ENCODE data around the gene FOXO1. TPM values are rescaled to one million over a fixed set of nuclear protein-coding genes. Genes with fewer than 3 reads are reported as not detected.
A peak's percentile ranks its signal among the peaks of the same experiment; 100 is the strongest.

The FOXO1 gene
- total and polyA plus RNA-seq, 9 of the 15 experiments (the other 6 are each of a cell fraction or from before 2014, with no cell fraction given), result 0.04 to 0.73 (median 0.20) TPM

DNA sequence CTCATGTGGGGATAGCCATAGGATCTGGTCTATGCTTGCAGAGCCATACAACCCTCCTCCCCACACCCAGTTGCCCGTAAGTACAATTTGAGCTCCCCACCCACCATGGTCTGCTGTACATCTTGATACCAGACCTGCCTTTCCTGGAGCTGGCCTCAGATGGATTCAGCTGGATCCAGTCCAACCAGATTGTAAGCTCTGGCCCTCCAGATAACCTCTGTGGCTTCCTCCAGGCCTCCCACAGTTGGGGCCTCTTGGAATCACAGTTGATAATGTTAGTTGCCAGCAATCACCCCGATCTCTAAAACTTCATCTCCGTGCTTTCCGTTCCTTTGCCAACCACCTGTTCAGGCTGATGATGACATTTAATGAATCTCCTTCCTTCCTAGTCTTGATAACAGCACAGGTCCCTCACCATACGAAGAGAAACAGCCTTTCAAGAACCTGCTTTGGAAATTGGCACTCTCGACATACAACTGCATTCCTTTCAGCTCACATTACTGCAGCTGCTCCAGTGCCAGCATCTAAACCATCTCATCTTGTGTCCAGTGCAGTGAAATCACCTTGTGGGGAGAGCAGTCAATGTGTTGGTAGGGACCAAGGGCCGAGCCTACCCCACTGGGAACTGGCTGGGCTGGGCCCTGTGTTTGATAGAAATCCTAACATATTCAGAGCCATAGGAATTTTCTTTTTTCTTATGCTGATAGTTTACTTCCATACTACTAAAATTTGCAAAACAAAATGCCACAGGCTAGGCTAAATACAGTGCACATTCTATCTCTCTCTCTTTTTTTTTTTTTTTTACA is 15.1 kb upstream of the FOXO1 start (continued):
- TF ChIP-seq CXXC5 (CRISPR knock-in tag; IDR thresholded peaks at IDR 0.05), result no peak; the same call in 1 of the 2 replicates
- peak; percentile 85 for TF ChIP-seq ARID1B (IDR thresholded peaks at IDR 0.05)
- TF ChIP-seq, protein P1, sequence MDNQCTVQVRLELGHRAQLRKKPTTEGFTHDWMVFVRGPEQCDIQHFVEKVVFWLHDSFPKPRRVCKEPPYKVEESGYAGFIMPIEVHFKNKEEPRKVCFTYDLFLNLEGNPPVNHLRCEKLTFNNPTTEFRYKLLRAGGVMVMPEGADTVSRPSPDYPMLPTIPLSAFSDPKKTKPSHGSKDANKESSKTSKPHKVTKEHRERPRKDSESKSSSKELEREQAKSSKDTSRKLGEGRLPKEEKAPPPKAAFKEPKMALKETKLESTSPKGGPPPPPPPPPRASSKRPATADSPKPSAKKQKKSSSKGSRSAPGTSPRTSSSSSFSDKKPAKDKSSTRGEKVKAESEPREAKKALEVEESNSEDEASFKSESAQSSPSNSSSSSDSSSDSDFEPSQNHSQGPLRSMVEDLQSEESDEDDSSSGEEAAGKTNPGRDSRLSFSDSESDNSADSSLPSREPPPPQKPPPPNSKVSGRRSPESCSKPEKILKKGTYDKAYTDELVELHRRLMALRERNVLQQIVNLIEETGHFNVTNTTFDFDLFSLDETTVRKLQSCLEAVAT (IDR thresholded peaks at IDR 0.05), result peak in 1 of 2 experiments; percentile 44; a peak in 1 of 4 replicates
- no peak for TF ChIP-seq KAT7 (CRISPR knock-in tag; IDR thresholded peaks at IDR 0.05; ENCODE audit: borderline replicate concordance)
- no peak for TF ChIP-seq ZNF165 (CRISPR knock-in tag; IDR thresholded peaks at IDR 0.05; ENCODE audit: borderline replicate concordance)
- no peak for TF ChIP-seq ZNF583 (CRISPR knock-in tag; IDR thresholded peaks at IDR 0.05)
- no peak for TF ChIP-seq SP2 (IDR thresholded peaks at IDR 0.05; ENCODE audit: extremely low read depth, low read depth, low read length, poor library complexity, severe bottlenecking)
- TF ChIP-seq TAF9B (IDR thresholded peaks at IDR 0.05; ENCODE audit: partially characterized antibody), result no peak
- peak; percentile 88 for TF ChIP-seq HMG20A (CRISPR knock-in tag; conservative IDR thresholded peaks at IDR 0.05)
- TF ChIP-seq, protein P2, sequence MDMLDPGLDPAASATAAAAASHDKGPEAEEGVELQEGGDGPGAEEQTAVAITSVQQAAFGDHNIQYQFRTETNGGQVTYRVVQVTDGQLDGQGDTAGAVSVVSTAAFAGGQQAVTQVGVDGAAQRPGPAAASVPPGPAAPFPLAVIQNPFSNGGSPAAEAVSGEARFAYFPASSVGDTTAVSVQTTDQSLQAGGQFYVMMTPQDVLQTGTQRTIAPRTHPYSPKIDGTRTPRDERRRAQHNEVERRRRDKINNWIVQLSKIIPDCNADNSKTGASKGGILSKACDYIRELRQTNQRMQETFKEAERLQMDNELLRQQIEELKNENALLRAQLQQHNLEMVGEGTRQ (CRISPR knock-in tag; IDR thresholded peaks at IDR 0.05), result no peak
- TF ChIP-seq, protein P3, sequence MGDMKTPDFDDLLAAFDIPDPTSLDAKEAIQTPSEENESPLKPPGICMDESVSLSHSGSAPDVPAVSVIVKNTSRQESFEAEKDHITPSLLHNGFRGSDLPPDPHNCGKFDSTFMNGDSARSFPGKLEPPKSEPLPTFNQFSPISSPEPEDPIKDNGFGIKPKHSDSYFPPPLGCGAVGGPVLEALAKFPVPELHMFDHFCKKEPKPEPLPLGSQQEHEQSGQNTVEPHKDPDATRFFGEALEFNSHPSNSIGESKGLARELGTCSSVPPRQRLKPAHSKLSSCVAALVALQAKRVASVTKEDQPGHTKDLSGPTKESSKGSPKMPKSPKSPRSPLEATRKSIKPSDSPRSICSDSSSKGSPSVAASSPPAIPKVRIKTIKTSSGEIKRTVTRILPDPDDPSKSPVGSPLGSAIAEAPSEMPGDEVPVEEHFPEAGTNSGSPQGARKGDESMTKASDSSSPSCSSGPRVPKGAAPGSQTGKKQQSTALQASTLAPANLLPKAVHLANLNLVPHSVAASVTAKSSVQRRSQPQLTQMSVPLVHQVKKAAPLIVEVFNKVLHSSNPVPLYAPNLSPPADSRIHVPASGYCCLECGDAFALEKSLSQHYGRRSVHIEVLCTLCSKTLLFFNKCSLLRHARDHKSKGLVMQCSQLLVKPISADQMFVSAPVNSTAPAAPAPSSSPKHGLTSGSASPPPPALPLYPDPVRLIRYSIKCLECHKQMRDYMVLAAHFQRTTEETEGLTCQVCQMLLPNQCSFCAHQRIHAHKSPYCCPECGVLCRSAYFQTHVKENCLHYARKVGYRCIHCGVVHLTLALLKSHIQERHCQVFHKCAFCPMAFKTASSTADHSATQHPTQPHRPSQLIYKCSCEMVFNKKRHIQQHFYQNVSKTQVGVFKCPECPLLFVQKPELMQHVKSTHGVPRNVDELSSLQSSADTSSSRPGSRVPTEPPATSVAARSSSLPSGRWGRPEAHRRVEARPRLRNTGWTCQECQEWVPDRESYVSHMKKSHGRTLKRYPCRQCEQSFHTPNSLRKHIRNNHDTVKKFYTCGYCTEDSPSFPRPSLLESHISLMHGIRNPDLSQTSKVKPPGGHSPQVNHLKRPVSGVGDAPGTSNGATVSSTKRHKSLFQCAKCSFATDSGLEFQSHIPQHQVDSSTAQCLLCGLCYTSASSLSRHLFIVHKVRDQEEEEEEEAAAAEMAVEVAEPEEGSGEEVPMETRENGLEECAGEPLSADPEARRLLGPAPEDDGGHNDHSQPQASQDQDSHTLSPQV (IDR thresholded peaks at IDR 0.05), result no peak
- no peak for TF ChIP-seq NR4A1 (CRISPR knock-in tag; IDR thresholded peaks at IDR 0.05)
- no peak for TF ChIP-seq NR4A1 (tag; IDR thresholded peaks at IDR 0.05)
- TF ChIP-seq, protein P4, sequence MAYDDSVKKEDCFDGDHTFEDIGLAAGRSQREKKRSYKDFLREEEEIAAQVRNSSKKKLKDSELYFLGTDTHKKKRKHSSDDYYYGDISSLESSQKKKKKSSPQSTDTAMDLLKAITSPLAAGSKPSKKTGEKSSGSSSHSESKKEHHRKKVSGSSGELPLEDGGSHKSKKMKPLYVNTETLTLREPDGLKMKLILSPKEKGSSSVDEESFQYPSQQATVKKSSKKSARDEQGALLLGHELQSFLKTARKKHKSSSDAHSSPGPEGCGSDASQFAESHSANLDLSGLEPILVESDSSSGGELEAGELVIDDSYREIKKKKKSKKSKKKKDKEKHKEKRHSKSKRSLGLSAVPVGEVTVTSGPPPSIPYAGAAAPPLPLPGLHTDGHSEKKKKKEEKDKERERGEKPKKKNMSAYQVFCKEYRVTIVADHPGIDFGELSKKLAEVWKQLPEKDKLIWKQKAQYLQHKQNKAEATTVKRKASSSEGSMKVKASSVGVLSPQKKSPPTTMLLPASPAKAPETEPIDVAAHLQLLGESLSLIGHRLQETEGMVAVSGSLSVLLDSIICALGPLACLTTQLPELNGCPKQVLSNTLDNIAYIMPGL (CRISPR knock-in tag; IDR thresholded peaks at IDR 0.05), result no peak
- no peak for TF ChIP-seq SNRNP70 (optimal IDR thresholded peaks at IDR 0.05; ENCODE audit: low read depth, low read length)
- no peak for TF ChIP-seq KLF10 (CRISPR knock-in tag; IDR thresholded peaks at IDR 0.05)
- TF ChIP-seq ILK (tag; IDR thresholded peaks at IDR 0.05; ENCODE audit: borderline replicate concordance, low read depth), result no peak
- TF ChIP-seq, protein P5, sequence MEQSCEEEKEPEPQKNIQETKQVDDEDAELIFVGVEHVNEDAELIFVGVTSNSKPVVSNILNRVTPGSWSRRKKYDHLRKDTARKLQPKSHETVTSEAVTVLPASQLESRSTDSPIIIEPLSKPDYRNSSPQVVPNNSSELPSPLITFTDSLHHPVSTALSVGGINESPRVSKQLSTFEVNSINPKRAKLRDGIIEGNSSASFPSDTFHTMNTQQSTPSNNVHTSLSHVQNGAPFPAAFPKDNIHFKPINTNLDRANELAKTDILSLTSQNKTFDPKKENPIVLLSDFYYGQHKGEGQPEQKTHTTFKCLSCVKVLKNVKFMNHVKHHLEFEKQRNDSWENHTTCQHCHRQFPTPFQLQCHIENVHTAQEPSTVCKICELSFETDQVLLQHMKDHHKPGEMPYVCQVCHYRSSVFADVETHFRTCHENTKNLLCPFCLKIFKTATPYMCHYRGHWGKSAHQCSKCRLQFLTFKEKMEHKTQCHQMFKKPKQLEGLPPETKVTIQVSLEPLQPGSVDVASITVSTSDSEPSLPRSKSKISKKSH (CRISPR knock-in tag; IDR thresholded peaks at IDR 0.05), result no peak
